GM10266 (cell line): ENCODE data around the gene DRAP1.
"Not testable (repeated sequence)": the region's sequence is repeated elsewhere in the genome, so short reads cannot be mapped to it uniquely, and the experiment has no call there.

Source experiments
- DNase-seq: peaks from one replicate; pipeline ENCODE4 v3.0.0; 2012; ENCODE audit errors: extremely low spot score
- TF ChIP-seq, protein P1 (sequence below): IDR thresholded peaks from 2 replicates; pipeline ENCODE4 v1.5.1; 2012; ENCODE audit warnings: mild to moderate bottlenecking, low read depth; ENCODE audit not compliant: control insufficient read depth, insufficient read depth; ENCODE audit errors: missing control alignments

DRAP1 gene

DNA sequence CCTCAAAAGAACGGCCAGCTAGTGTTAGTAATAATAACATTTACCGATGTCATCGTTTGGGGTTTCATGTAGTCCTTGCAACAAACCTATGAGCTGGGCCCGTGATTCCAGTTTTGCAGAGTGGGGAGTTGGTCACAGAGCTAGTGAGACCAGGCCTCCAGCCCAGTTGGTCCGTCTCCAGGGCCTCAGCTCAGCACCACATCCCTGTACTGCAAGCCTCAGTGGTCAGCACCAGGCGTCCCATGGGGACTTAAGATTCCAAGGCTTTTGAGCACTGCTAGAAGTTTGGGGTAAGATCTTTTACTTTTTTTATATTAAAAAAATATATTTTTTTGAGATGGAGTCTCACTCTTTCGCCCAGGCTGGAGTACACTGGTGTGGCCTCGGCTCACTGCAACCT is 25.0 kb downstream of the DRAP1 start:
- TF ChIP-seq, protein P1, sequence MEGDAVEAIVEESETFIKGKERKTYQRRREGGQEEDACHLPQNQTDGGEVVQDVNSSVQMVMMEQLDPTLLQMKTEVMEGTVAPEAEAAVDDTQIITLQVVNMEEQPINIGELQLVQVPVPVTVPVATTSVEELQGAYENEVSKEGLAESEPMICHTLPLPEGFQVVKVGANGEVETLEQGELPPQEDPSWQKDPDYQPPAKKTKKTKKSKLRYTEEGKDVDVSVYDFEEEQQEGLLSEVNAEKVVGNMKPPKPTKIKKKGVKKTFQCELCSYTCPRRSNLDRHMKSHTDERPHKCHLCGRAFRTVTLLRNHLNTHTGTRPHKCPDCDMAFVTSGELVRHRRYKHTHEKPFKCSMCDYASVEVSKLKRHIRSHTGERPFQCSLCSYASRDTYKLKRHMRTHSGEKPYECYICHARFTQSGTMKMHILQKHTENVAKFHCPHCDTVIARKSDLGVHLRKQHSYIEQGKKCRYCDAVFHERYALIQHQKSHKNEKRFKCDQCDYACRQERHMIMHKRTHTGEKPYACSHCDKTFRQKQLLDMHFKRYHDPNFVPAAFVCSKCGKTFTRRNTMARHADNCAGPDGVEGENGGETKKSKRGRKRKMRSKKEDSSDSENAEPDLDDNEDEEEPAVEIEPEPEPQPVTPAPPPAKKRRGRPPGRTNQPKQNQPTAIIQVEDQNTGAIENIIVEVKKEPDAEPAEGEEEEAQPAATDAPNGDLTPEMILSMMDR, result no peak

DNA sequence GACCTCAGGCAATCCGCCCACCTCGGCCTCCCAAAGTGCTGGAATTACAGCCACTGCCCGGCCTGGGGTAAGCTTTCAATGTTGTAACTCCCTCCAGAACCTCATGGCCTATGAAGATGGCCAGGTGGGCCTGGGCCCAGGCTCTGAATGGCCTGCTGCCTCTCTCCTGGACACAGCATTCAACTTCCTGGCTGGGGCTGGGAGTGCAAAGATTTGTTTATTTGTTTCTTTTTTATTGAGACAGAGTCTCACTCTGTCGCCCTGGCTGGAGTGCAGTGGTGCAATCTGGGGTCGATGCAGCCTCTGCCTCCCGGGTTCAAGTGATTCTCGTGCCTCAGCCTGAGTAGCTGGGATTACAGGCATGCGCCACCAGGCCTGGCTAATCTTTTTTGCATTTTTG is 25.5 kb downstream of the DRAP1 start:
- TF ChIP-seq, protein P1, result no peak
- DNase-seq, result no peak

More for the DNA sequence above, 25.0 kb downstream of the DRAP1 start:
- no peak for DNase-seq

DNA sequence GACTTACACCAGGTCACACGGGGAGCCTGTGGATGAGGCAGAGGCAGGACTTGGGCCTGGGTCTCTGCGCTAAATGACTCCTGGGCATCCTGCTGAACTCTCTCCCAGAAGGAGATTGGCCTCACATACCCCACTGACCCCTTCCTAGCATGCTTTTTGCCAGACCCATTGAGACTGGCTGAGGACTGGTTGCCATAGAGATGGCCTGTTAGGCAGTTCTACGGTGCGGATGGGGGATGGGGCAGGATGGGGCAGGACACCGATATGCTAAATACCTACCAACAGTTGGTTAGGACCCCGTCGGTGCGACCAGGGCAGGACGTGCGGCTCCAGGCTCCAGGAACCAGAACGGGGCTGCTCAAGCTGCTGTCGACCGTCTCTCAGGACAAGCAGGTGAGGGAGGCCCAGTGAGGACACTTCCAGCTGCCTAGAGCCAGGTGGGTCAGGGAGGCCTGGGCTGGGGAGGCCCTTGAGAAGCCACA is 26.2 kb downstream of the DRAP1 start, which contains the start of gene TSGA10IP:
TSGA10IP (plus strand) TSS at position 51 of the 482 bp plus-strand sequence; CDS start at position 247, 196 bp downstream.
- TF ChIP-seq, protein P1, result no peak
- DNase-seq, result no peak

DNA sequence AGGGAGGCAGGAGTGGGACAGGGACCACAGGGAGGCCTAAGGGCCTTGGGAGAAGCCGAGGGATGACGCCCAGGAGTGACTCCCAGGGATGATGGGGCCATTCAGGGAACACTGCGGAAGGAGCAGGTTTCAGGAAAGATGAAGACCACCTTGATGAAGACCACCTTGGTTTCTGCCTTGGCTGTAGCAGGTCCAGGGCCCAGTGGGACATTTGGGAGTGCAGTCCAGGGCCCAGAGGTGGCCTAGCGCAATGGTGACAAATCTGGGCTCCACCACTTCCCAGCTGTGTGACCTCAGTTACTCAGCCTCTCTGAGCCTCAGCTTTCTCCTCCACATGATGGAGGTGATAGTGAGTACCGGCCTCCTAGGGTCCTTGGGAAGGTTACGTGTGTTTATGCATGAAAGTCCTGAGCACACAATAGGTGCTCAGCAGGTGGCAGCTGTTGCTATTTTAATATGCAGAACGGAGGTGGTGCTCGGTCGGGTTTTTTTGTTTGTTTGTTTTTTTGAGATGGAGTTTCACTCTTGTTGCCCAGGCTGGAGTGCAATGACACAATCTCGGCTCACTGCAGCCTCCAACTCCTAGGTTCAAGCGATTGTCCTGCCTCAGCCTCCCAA is 26.8 kb downstream of the DRAP1 start:
- TF ChIP-seq, protein P1, result no peak
- no peak for DNase-seq

DNA sequence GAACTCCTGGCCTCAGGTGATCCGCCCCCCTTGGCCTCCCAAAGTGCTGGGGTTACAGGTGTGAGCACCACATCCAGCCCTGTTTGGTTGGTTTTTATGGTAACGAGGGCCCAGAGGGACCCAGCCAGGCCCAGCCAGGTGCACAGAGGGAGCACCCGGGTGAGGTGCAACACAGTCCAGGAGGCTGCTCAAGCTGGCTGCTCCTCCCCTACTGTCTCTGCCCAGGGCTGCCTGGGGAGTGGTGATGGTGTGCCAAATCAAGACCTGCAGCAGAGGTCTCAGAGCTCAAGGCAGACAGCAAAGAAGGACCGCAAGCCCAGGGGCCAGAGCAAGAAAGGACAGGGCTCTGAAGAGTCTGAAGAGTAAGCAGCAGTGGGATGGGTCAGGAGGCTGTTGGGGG is 27.4 kb downstream of the DRAP1 start:
- TF ChIP-seq, protein P1, result no peak
- DNase-seq, result no peak

DNA sequence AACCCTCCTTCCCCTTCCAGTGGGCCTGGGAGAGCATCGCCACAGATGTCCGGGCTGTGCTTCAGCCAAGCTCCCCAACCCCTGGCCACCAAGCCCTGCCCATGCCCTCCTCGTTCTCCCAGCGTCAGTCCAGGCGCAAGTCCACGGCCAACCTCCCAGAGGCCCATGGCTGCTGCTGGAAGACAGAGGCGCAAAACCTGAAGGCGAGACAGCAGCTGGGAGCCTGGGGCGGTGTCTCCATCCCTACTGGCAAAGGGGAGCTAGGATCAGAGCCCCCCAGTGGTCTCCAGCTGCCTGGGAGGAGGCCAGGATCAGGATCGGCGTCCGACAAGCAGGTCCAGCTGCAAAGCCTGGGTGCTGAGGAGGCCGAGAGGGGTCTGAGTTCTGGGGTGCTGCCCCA is 27.9 kb downstream of the DRAP1 start:
- TF ChIP-seq, protein P1, result no peak
- DNase-seq, result no peak

DNA sequence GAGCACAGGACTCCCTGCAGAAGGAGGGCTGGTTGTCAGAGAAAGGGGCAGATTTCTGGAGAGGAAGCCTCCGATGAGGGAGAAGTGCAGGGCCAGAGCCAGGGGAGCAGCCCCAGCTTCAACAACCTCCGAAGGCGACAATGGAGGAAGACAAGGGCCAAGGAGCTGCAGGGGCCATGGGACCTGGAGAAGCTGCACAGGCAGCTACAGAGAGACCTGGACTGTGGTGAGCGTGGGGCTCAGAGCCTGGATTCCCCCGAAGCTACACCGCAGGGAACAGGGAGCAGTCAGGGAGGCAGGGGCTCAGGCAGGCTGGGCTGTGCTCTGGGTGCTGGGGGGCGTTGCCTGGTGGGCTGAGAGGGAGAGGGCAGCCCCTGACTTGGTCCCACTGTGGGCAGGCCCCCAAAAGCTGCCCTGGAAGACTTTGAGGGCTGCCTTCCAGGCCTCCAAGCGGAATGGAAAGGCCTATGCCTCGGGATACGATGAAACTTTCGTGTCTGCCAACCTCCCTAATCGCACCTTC is 28.4 kb downstream of the DRAP1 start:
- TF ChIP-seq, protein P1, result no peak
- no peak for DNase-seq

DNA sequence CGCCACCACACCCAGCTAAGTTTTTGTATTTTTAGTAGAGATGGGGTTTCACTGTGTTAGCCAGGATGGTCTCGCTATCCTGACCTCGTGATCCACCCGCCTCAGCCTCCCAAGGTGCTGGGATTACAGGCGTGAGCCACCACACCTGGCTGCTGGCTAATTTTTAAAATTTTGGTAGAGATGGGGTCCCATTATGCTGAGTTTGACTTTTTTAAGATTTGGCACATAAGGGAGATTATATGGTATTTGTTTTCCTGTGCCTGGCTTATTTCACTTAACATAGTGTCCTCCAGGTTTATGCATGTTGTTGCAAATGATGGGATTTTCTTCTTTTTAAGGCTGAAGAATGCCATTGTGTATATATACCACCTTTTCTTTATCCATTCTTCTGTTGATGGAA is 31.5 kb downstream of the DRAP1 start:
- not testable (repeated sequence) for DNase-seq

DNA sequence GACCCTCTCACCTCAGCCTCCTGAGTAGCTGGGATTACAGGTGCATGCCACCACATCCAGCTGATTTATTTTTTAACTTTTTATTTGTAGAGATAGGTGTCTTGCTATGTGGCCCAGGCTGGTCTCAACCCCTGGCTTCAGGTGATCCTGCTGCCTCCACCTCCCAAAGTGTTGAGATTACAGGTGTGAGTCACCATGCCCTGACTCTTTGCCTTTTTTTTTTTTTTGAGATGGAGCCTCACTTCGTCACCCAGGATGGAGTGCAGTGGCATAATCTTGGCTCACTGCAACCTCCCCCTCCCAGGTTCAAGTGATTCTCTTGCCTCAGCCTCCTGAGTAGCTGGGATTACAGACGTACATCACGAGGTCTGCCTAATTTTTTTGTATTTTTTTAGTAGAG is 32.4 kb downstream of the DRAP1 start:
- not testable (repeated sequence) for DNase-seq
